HL-60/S4 (cell line): ENCODE measurements around the gene JMJD8.

Source experiments
- in situ Hi-C: fragments of 300-500 bp; cut with MboI; formaldehyde crosslinking; loops from 2 replicates; pipeline ENCODE4 v1.14.3; 2022; ENCODE audit warnings: low sequenced_read_pairs

JMJD8 gene, protein sequence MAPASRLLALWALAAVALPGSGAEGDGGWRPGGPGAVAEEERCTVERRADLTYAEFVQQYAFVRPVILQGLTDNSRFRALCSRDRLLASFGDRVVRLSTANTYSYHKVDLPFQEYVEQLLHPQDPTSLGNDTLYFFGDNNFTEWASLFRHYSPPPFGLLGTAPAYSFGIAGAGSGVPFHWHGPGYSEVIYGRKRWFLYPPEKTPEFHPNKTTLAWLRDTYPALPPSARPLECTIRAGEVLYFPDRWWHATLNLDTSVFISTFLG

GRCh38 chr16:684071-684794 is at the start of gene JMJD8:
JMJD8 (minus strand) TSS chr16:684334; CDS start chr16:684319, 15 bp downstream.
- in situ Hi-C loops = no loop called here

- in situ Hi-C loops = no loop called here
Measured at GRCh38 chr16:733382-734207, 49.5 kb upstream of the JMJD8 start.

DNA sequence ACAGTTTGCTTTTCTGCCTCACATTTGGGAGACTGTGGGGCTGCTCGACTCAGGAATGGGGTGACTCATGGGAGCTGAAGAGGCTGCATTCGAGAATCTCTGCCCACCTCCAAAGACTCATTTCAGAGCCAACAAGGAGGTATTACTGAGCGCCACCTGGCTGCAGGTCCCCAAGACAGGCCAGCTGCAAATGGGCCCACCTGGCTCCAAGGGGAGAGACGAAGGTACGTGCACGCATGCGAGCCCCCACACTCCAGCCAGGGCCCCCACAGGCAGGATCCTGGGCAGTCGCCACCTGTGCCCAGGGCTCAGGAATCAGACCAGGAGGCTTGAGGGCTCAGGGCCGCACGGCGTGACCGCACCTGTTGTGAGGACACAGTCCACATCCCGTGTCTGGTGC is 48.8 kb upstream of the JMJD8 start:
- in situ Hi-C loops = no loop called here

DNA sequence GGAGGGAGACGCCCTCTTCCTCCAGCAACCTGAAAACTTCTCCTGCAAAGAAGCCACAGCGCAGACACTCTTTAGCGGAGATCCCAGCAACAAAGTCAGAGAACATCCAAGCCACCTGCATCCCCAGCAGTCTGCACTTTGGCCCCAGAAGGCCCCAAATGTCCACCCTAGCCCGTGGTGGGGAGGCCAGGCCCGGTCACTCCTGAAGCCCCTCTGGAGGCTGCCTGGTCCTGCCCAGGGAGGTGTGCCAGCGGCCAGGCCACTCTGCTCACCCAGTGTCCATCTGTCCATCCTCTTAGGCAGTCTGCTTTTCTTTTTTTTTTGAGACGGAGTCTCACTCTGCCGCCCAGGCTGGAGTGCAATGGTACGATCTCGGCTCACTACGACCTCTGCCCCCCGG is 48.2 kb upstream of the JMJD8 start:
- in situ Hi-C loops = no loop called here

GRCh38 chr16:730666-731509 is 46.8 kb upstream of the JMJD8 start:
- in situ Hi-C loops = no loop called here

DNA sequence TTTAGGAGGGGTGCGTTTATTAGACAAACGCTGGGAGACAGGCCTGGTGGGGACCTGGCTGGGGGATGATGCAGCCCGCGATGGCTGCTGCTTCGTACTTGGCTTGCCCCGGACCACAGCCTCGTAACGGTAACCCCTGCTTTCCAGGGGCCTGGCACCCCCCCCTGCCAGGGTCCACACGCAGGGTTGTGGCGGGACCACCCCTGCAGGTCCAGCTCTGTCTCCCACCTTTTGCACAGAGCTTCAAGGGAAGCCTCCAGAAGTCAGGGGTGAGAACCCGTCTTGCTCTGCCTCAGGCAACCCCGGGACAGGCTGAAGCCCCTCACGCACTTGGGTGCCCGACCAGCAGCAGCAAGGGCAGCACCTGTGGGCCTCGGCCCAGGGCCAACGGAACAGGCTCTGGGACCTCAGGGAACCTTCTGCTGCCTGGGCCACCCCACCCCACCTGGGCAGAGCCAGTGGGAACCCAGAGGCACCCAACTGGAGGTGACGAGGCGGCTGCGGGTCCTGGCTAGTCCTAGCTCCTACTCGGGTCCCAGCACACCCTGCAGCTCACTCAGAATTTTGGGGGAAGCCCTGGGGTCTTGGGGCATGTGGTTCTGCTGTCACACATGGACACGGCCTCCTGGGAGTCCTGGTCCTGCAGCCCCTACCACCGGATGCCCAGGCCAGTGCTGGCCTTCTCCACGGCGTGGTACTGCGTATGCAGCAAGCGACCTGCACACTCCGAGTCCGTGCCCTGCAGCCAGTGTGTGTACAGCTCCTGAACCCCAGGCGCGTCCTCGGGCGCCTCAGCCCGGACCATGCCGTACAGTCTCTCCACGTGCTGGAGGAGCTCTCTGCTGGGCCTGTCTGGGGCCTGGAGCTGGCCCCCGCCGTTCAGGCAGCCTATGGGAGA is 45.9 kb upstream of the JMJD8 start:
- in situ Hi-C loops = no loop called here

- in situ Hi-C loops = no loop called here
Measured at GRCh38 chr16:728890-729744, 45.0 kb upstream of the JMJD8 start.

GRCh38 chr16:728131-728889 is 44.2 kb upstream of the JMJD8 start:
- in situ Hi-C loops = no loop called here

GRCh38 chr16:727291-727977 is 43.3 kb upstream of the JMJD8 start:
- in situ Hi-C loops = no loop called here

DNA sequence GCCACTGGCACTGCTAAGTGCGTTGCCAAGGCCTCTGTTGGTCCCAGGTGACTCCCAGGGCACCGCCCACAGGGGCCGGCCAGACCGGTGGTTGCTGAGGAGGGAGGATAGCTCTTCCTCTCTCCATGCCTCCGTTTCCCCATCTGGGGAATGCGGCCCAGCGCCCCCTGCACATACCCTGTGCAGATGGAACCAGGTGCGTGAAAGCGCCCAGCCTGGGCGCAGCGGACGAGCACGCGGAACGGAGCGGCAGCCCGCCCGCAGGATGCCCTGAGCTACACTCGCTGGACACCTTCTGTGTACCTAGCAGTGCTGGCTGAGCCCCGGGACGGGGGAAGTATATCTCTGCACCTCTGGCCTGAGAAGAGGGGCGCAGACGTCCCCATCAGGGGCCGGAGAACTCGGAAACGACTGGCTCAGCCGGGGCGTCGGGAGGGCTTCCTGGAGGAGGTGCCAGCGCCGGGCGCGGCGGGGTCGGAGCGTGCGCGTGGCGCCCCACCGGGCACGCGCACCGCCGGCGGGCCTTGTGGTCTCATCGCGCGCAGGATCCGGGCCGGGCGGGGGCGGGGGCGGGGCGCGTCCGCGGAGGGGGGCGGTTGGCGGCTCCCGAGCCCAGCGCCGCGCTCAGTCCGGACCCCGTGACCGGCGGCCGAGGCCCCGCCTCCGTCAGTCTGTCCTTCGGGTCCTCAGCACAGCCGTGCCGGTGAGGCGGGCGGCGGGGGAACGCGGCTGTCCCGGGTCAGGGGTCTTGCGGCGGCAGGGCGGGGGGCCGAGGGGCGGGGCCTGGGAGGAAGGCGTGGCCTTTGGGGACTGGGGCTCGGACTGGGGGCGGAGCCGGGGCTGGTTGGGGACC is 42.5 kb upstream of the JMJD8 start, which contains the start of the genes CCDC78 and HAGHL:
CCDC78 (minus strand) TSS at position 6 of the 853 bp plus-strand sequence. CDS start 76 bp downstream, outside the sequence.
HAGHL (plus strand) TSS at position 669 of the 853 bp plus-strand sequence. CDS start 404 bp downstream, outside the sequence.
- in situ Hi-C loops = no loop called here

DNA sequence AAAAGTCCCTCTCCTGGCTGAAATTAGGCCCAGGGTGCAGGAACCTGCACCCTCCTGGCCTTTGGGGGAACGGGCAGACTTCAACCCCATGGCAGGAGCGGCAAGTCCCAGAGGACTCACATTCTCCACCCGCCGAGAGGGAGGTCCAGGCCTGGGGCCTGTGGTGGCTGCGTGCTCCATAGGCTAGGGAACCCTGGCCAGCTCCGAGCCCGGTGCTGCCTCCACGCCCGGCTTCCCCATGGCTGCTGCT is 42.0 kb upstream of the JMJD8 start:
- in situ Hi-C loops = no loop called here

DNA sequence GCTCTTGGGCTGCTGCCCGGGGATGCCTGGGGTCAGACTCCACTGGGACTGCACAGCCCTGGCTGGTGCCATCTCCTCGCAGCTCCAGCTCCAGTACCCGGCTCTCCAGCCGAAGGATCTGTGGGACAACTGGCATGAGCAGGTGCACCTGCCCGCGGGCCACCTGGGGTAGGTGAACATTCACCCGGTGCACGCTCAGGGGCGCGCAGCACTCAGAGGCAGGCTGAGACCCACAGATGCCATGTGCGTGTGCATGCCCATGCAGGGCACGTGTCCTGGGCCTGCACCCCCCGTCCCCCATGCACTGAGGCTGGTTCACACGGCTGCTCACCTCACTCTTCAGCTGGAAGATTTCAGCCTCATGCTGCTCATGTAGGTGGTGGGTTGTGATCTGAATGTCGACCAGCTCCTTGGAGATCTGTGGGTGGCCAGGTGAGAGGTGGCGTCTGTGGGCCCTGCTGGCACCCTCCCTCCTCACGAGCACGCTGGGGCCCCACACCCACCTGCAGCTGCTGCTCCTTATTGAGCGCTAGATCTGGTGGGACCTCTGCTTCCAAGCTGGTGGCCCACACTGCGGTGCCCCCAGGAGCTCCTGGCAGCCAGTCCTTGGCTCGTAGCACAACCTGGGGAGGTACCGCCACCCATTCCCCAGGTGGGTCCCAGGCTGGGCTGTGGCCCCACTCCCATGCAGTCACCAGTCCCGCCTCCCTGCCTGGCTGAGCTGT is 41.5 kb upstream of the JMJD8 start:
- in situ Hi-C loops = no loop called here

- in situ Hi-C loops = no loop called here
Measured at GRCh38 chr16:725041-725376, 40.9 kb upstream of the JMJD8 start.

DNA sequence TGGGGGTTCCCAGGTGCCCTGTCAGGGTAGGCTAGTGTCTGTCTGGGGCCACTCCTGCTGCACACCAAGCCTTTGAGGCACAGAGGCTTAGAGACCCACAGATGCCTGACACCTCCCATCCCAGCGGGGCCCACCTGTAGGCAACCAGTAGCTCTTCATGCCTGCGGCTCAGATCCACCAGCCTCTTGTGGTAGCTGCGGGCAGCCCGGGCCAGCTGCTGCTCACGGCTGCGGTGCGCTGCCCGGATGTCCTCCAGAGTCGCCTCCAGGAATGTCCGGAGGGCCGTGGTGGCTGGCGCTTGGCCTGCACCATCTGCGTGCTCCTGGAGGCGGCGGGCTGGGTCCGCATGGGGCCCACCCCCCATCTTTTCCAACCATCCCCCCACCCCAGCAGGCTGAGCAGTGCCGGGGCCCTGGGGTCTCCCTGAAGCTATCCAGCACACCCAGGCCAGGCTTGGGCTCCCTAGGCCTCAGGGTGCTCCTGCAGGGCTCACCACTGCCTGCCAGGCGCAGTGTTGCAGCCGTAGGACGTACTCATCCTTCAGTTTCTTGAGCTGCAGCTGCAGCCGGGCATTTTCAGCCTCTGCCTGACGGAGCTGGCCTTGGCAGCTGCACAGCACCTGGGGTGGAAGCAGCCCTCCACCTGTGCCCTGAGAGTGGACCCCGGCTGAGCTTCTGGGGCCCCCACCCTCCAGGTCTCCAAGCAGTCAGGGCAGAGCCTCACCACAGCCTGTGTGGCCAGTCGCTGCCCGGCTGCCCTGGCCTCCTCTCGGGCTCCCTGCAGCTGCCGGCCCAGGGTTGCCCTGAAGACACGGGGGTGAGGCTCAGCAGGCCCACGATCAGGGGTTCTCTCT is 40.3 kb upstream of the JMJD8 start:
- in situ Hi-C loops = loop anchor here (25.0 kb wide), 1 partner anchor 338 kb away; the partner anchor contains the start of gene SSTR5

- in situ Hi-C loops = loop anchor here (25.0 kb wide), 1 partner anchor 339 kb away; the partner anchor contains the start of gene SSTR5
Measured at GRCh38 chr16:723695-724094, 39.6 kb upstream of the JMJD8 start.
